ENCODE measurements around the gene CHRD.

GRCh38 chr3:184388936-184389230, 9.0 kb downstream of the CHRD start:
- TF ChIP-seq, protein P1, sequence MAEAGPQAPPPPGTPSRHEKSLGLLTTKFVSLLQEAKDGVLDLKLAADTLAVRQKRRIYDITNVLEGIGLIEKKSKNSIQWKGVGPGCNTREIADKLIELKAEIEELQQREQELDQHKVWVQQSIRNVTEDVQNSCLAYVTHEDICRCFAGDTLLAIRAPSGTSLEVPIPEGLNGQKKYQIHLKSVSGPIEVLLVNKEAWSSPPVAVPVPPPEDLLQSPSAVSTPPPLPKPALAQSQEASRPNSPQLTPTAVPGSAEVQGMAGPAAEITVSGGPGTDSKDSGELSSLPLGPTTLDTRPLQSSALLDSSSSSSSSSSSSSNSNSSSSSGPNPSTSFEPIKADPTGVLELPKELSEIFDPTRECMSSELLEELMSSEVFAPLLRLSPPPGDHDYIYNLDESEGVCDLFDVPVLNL (CRISPR knock-in tag; IDR thresholded peaks at IDR 0.05; ENCODE audit: low read depth): no peak
- TF ChIP-seq, protein P2, sequence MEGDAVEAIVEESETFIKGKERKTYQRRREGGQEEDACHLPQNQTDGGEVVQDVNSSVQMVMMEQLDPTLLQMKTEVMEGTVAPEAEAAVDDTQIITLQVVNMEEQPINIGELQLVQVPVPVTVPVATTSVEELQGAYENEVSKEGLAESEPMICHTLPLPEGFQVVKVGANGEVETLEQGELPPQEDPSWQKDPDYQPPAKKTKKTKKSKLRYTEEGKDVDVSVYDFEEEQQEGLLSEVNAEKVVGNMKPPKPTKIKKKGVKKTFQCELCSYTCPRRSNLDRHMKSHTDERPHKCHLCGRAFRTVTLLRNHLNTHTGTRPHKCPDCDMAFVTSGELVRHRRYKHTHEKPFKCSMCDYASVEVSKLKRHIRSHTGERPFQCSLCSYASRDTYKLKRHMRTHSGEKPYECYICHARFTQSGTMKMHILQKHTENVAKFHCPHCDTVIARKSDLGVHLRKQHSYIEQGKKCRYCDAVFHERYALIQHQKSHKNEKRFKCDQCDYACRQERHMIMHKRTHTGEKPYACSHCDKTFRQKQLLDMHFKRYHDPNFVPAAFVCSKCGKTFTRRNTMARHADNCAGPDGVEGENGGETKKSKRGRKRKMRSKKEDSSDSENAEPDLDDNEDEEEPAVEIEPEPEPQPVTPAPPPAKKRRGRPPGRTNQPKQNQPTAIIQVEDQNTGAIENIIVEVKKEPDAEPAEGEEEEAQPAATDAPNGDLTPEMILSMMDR (IDR thresholded peaks at IDR 0.05 in 2 of 3, conservative IDR thresholded peaks at IDR 0.05 in 1 of 3; ENCODE audit: insufficient read depth in 2 of 3, low read depth in 1 of 3, low read length in 3 of 3): no peak
- TF ChIP-seq YY1 (IDR thresholded peaks at IDR 0.05; ENCODE audit: borderline replicate concordance in 1 of 3, control insufficient read depth in 1 of 3, extremely low read depth in 1 of 3, insufficient read depth in 3 of 3, insufficient read length in 1 of 3, insufficient replicate concordance in 2 of 3, low read depth in 1 of 3, low read length in 2 of 3) (no peak), TBP (optimal IDR thresholded peaks at IDR 0.05; ENCODE audit: low read depth, low read length) (no peak), ZNF76 (CRISPR knock-in tag; IDR thresholded peaks at IDR 0.05; ENCODE audit: borderline replicate concordance) (no peak), ZC3H11A (IDR thresholded peaks at IDR 0.05; ENCODE audit: low read depth, low read length) (no peak), ZFX (CRISPR knock-in tag; IDR thresholded peaks at IDR 0.05) (no peak), FOSL1 (tag; conservative IDR thresholded peaks at IDR 0.05) (no peak), POLR2A (conservative IDR thresholded peaks at IDR 0.05) (no peak), ADNP (tag; IDR thresholded peaks at IDR 0.05) (no peak), MAFK (IDR thresholded peaks at IDR 0.05; ENCODE audit: low read length) (no peak), ARID2 (IDR thresholded peaks at IDR 0.05) (no peak), IRF2 (CRISPR knock-in tag; IDR thresholded peaks at IDR 0.05) (no peak)

Data from K562 (cell line).